AG09309 (cell line): ENCODE results near the gene URM1.

Experiments
- DNase-seq: peaks from one replicate; pipeline ENCODE4 v3.0.0-alpha.2; 2010; ENCODE audit warnings: low read depth
- H3K4me3 ChIP-seq: 2 replicates; pipeline ENCODE4 v1.5.1; 2011; ENCODE audit warnings: mild to moderate bottlenecking, low read depth, low read length, moderate library complexity; ENCODE audit not compliant: control insufficient read depth
- TF ChIP-seq, protein P1 (sequence below): IDR thresholded peaks from 2 replicates; pipeline ENCODE4 v1.5.1; 2011; ENCODE audit warnings: mild to moderate bottlenecking, low read depth, low read length, inconsistent platforms; ENCODE audit not compliant: insufficient read depth, control insufficient read depth; ENCODE audit errors: missing control alignments

URM1 gene

DNA sequence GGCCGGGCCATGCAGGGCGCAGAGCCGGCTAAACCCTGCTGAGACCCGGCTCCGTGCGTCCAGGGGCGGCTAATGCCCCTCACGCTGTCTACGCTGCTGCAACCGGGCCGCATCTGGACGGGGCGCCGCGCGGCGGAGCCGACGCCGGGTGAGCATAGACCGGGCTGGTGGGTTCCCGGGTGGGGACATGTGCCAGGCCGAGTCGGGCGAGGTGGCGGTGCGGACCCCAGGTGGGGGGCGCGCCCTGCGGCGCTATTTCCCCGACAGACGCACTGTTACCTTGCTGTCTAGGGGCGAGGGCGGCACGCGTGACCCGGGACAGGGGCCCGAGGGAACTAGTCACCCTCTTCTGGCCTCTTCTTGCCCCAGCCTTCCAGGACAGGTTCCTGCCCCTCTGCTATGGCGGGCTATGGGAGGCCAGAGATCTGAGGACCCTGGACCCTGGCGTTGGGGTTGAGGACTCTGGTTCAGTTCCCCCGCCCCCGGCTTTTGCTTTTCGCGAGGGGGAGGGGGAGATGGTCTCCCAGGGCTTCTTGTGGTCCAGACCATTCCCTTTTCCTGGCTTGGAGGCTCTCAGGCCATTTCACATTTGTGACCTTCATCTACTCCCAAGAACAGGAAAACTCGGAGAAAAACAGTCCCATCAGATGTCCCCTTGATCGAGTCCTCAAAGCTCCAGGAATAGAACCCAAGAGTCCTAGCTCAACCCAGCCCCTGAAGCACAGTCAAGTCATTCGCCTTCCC lies 30.3 kb upstream of the URM1 start:
- DNase-seq, result no peak
- TF ChIP-seq, protein P1, sequence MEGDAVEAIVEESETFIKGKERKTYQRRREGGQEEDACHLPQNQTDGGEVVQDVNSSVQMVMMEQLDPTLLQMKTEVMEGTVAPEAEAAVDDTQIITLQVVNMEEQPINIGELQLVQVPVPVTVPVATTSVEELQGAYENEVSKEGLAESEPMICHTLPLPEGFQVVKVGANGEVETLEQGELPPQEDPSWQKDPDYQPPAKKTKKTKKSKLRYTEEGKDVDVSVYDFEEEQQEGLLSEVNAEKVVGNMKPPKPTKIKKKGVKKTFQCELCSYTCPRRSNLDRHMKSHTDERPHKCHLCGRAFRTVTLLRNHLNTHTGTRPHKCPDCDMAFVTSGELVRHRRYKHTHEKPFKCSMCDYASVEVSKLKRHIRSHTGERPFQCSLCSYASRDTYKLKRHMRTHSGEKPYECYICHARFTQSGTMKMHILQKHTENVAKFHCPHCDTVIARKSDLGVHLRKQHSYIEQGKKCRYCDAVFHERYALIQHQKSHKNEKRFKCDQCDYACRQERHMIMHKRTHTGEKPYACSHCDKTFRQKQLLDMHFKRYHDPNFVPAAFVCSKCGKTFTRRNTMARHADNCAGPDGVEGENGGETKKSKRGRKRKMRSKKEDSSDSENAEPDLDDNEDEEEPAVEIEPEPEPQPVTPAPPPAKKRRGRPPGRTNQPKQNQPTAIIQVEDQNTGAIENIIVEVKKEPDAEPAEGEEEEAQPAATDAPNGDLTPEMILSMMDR, result no peak
- peak overlapping the region; percentile 72 for H3K4me3 ChIP-seq

DNA sequence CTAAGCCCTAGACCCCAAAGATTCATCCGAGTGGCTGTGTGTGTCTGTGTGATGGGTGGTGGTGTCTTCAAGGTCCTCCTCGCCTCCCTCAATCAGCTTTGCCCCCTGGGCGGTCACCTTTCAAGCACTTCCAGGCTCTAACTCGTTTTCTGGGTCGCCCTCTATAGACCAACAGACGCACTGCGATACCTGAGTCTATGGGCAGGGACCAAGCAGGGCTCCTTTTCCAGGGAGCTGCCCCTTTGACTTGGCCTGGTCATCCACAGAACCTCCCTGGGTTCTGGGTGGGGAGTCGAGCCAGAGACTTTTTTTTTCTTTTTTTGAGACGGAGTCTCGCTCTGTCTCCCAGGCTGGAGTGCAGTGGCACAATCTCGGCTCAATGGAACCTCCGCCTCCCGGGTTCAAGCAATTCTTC lies 29.7 kb upstream of the URM1 start:
- H3K4me3 ChIP-seq, result peak overlapping the region; percentile 72
- TF ChIP-seq, protein P1, result peak; percentile 78
- DNase-seq, result no peak

DNA sequence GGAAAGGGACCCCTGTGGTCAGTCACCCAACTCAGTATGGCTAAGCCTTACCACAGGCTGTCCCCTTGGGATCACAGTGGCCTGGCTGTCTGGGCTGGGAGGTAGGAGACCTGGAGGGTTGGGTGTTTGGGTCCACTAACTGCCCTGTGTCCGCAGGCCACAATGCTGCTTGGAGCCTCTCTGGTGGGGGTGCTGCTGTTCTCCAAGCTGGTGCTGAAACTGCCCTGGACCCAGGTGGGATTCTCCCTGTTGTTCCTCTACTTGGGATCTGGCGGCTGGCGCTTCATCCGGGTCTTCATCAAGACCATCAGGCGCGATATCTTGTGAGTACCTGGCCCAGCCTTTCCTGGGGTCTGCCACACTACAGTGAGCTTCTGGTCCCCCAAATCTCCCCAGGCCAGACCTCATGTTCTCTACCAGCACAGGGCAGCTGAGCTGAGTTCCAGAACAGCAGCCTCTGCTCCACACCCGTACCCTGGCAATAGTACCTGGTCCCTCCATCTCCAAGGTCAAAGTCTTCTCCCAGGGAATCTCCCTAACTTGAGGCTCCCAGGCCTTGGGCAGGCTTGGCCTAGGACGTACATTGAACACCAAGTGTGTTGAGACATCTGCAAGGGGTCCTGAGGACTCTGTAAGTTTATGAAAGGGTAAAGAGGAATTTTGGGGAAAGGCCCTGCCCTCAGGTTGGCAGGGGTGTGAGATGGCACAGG lies 28.0 kb upstream of the URM1 start:
- TF ChIP-seq, protein P1, result no peak
- no peak for DNase-seq
- no peak overlapping the region for H3K4me3 ChIP-seq

DNA sequence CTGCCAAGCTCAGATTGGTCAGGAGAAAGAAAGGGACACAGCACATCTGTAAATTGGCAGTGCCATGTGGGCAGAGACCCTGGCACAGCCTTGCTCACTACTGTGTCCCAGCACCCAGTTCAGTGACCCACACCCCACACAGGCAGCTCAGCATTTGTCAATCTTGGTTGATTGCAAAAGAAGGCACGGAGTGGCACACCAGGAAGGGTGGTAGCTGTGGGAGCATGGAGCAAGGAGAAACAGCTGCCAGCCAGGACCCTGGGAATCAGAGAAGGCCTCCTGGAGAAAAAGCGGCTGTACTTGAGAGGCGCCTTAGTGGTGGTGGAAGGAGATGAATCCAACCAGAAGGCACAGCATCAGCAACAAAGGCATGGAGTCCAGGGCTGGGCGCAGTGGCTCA lies 27.3 kb upstream of the URM1 start:
- TF ChIP-seq, protein P1, result no peak
- no peak for DNase-seq
- no peak overlapping the region for H3K4me3 ChIP-seq

DNA sequence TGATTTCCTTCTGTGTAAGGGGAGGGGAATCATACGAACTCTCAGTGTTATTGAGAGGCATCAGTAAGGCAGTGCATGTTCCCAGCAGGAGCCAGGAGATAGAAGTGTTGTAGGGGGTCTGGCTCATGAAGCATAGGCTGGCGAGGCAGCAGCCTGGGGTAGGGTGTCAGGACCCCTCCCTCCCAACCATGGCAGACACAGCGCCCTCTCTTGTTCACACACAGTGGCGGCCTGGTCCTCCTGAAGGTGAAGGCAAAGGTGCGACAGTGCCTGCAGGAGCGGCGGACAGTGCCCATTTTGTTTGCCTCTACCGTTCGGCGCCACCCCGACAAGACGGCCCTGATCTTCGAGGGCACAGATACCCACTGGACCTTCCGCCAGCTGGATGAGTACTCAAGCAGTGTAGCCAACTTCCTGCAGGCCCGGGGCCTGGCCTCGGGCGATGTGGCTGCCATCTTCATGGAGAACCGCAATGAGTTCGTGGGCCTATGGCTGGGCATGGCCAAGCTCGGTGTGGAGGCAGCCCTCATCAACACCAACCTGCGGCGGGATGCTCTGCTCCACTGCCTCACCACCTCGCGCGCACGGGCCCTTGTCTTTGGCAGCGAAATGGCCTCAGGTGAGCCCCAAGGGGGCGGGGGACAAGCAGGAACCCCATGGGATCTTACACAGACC lies 26.1 kb upstream of the URM1 start:
- H3K4me3 ChIP-seq, result no peak overlapping the region
- TF ChIP-seq, protein P1, result no peak
- no peak for DNase-seq

DNA sequence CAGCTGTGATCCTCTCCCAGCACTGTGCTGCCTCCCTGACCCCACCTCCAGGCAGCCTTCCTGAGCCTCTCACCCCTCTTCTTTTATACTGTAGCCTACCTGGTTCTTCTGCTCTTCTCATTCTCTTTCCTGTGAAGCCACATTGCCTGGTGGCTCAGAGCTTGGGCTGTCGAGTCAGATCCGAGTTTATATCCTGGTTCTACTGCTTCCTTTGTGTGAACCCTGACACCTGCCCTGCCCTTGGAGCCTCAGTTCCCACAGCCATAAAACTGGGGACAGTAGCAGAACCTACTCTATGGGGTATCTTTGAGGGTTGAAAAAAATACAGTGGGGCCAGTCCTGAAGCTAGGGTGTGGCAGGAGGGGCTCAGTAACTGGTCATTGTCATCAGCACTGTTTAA lies 22.0 kb upstream of the URM1 start:
- TF ChIP-seq, protein P1, result no peak
- no peak for DNase-seq
- H3K4me3 ChIP-seq, result no peak overlapping the region
